SK-N-SH (cell line): ENCODE results near the gene SLC22A23.
A peak's percentile ranks its signal among the peaks of the same experiment; 100 is the strongest.

Experiments used
- CHD2 ChIP-seq: fragments of 150-350 bp; IDR thresholded peaks from 2 replicates; pipeline ENCODE4 v1.6.1; 2018; ENCODE audit warnings: low read length; ENCODE audit not compliant: partially characterized antibody
- EP300 ChIP-seq, 2 experiments: IDR thresholded peaks; 2 replicates each; pipeline versions ENCODE4 v1.4.0 to v1.6.1; 2012; ENCODE audit warnings: borderline replicate concordance in 1 of 2, low read depth in 1 of 2, low read length in 1 of 2
- GABPA ChIP-seq: IDR thresholded peaks from 2 replicates; pipeline ENCODE4 v1.4.0; 2012; ENCODE audit warnings: low read depth, mild to moderate bottlenecking
- MAX ChIP-seq: IDR thresholded peaks from 2 replicates; pipeline ENCODE4 v1.4.0; 2012; ENCODE audit warnings: low read depth
- PBX3 ChIP-seq: IDR thresholded peaks from 2 replicates; pipeline ENCODE4; 2012
- POLR2AphosphoS5 ChIP-seq: IDR thresholded peaks from 2 replicates; pipeline ENCODE4 v1.6.1; 2012; ENCODE audit warnings: low read depth, low read length
- RAD21 ChIP-seq: IDR thresholded peaks from 2 replicates; pipeline ENCODE4 v1.6.1; 2012; ENCODE audit warnings: mild to moderate bottlenecking, low read length
- RCOR1 ChIP-seq: fragments of 150-350 bp; IDR thresholded peaks from 2 replicates; pipeline ENCODE4 v1.6.1; 2017; ENCODE audit warnings: antibody characterized with exemption, low read length
- REST ChIP-seq: IDR thresholded peaks from 2 replicates; pipeline ENCODE4 v1.6.1; 2012; ENCODE audit warnings: mild to moderate bottlenecking, low read depth, low read length, moderate library complexity
- RFX5 ChIP-seq: IDR thresholded peaks from 2 replicates; pipeline ENCODE4 v1.6.1; 2012; ENCODE audit warnings: mild to moderate bottlenecking, improper control_type of control experiment, low read length
- SMC3 ChIP-seq: IDR thresholded peaks from 2 replicates; pipeline ENCODE4 v1.6.1; 2012; ENCODE audit warnings: low read depth, low read length, improper control_type of control experiment
- TCF12 ChIP-seq: IDR thresholded peaks from 2 replicates; pipeline ENCODE4 v1.4.0; 2012
- TEAD4 ChIP-seq: IDR thresholded peaks from 2 replicates; pipeline ENCODE4 v1.4.0; 2012; ENCODE audit warnings: mild to moderate bottlenecking, borderline replicate concordance; ENCODE audit not compliant: insufficient read depth
- TF ChIP-seq, protein P1 (sequence below): fragments of 200-600 bp; sonication (generic); IDR thresholded peaks from 2 replicates; pipeline ENCODE4 v1.6.1; 2017; ENCODE audit warnings: antibody characterized with exemption, mild to moderate bottlenecking, moderate library complexity

DNA sequence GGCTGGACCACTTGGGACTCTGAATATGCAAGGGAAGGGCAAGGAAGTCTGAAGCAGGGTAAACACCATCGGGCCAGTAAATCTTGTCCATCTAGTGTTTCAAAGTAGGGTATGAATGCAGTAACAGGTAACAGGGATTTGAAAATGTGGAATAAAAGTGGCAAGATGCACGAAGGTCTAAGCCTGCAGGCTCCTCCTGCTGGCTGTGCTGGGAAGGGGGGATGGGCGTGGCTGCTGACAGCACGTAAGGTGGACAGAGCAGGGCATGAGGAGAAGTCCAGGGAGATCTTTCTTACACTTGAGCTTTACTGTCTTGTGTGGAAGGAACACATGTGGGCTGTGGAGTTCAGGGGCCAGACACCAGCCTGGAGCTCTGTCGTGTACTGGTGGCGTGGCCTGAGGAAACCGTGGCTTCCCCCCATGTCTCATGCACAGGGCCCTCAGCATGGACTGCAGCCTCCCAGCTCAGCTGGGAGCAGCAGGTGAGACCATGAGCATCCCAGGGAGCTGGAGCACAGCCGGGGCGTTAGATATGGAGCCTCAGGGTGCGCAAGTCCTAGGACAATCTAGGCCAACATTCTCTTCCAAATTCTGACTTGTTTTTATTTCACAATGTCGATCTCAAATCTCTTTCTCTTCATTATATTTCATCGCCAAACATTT lies 84.5 kb downstream of the SLC22A23 start:
- TF ChIP-seq, protein P1, sequence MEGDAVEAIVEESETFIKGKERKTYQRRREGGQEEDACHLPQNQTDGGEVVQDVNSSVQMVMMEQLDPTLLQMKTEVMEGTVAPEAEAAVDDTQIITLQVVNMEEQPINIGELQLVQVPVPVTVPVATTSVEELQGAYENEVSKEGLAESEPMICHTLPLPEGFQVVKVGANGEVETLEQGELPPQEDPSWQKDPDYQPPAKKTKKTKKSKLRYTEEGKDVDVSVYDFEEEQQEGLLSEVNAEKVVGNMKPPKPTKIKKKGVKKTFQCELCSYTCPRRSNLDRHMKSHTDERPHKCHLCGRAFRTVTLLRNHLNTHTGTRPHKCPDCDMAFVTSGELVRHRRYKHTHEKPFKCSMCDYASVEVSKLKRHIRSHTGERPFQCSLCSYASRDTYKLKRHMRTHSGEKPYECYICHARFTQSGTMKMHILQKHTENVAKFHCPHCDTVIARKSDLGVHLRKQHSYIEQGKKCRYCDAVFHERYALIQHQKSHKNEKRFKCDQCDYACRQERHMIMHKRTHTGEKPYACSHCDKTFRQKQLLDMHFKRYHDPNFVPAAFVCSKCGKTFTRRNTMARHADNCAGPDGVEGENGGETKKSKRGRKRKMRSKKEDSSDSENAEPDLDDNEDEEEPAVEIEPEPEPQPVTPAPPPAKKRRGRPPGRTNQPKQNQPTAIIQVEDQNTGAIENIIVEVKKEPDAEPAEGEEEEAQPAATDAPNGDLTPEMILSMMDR = peak; percentile 9; the same call in 1 of the 2 replicates
- no peak for TF ChIP-seq REST
- TF ChIP-seq POLR2AphosphoS5 = no peak
- TF ChIP-seq PBX3 = no peak
- no peak for TF ChIP-seq EP300 (IDR thresholded peaks at IDR 0.05; ENCODE audit: borderline replicate concordance in 1 of 2, low read depth in 1 of 2, low read length in 1 of 2)
- TF ChIP-seq TCF12 = no peak
- TF ChIP-seq RCOR1 = no peak
- TF ChIP-seq TEAD4 = no peak
- TF ChIP-seq RFX5 = no peak
- TF ChIP-seq MAX = no peak
- TF ChIP-seq GABPA = no peak
- TF ChIP-seq SMC3 = no peak
- TF ChIP-seq RAD21 = no peak
- no peak for TF ChIP-seq CHD2
